HEK293 (cell line): ENCODE measurements around the gene IL18.

ENCODE experiments used
- CTCF ChIA-PET: fragments of 350-600 bp; formaldehyde crosslinking; extraction: SDS; loops from one replicate; lab custom pipeline; 2021; ENCODE audit warnings: antibody characterized with exemption; lab: Yijun Ruan, JAX
- POLR2A ChIA-PET: fragments of 300-600 bp; formaldehyde crosslinking; extraction: SDS; loops from one replicate; lab custom pipeline; 2020; ENCODE audit warnings: antibody characterized with exemption, inconsistent platforms; lab: Yijun Ruan, JAX
- H3K27ac ChIP-seq: fragments of 200-500 bp; sonication (Bioruptor generic); 2 replicates; pipeline ENCODE4 v1.5.1; 2014; ENCODE audit warnings: low read depth, low read length, control low read depth, inconsistent platforms; ENCODE audit errors: extremely low read depth
- H3K36me3 ChIP-seq, 2 experiments: fragments of 200-500 bp in 1 of 2; sonication (Bioruptor generic) in 1 of 2; 1 replicate in 1 of 2; 2 replicates in 1 of 2; pipeline ENCODE4 v1.5.1; 2014 to 2017; ENCODE audit warnings: inconsistent platforms in 2 of 2, low read length in 2 of 2; ENCODE audit not compliant: control insufficient read depth in 2 of 2, insufficient read depth in 1 of 2
- H3K4me1 ChIP-seq: fragments of 200-500 bp; sonication (Bioruptor generic); 2 replicates; pipeline ENCODE4 v1.5.1; 2014; ENCODE audit warnings: mild to moderate bottlenecking, low read length, inconsistent platforms; ENCODE audit not compliant: control insufficient read depth, insufficient read depth
- H3K4me3 ChIP-seq: 2 replicates; pipeline ENCODE4 v1.5.1; 2011; ENCODE audit warnings: low read depth, mild to moderate bottlenecking, control low read depth, low read length, moderate library complexity
- H3K9me3 ChIP-seq: fragments of 200-500 bp; sonication (Bioruptor generic); 2 replicates; pipeline ENCODE4 v1.5.1; 2014; ENCODE audit warnings: low read depth, low read length, inconsistent platforms; ENCODE audit not compliant: control insufficient read depth, insufficient read depth
- KLF9 ChIP-seq: fragments of 450-650 bp; formaldehyde crosslinking; IDR thresholded peaks from 2 replicates; pipeline ENCODE4 v1.5.1; 2016; ENCODE audit warnings: missing biosample characterization, missing genetic modification characterization, low read depth
- PRDM1 ChIP-seq: fragments of 450-650 bp; formaldehyde crosslinking; IDR thresholded peaks from 2 replicates; pipeline ENCODE4; 2016; ENCODE audit warnings: missing biosample characterization, missing genetic modification characterization
- SETDB1 ChIP-seq: IDR thresholded peaks from one replicate; pipeline ENCODE4 v1.6.1; 2017; ENCODE audit warnings: mild to moderate bottlenecking, low read length, moderate library complexity, mixed read lengths; ENCODE audit not compliant: insufficient read length
- SP3 ChIP-seq: fragments of 450-650 bp; formaldehyde crosslinking; IDR thresholded peaks from 2 replicates; pipeline ENCODE4 v1.5.1; 2016; ENCODE audit warnings: missing biosample characterization, missing genetic modification characterization
- ZBTB17 ChIP-seq: fragments of 450-650 bp; formaldehyde crosslinking; IDR thresholded peaks from 2 replicates; pipeline ENCODE4 v1.5.1; 2016; ENCODE audit warnings: missing biosample characterization, missing genetic modification characterization
- ZBTB7A ChIP-seq: fragments of 450-650 bp; formaldehyde crosslinking; IDR thresholded peaks from 2 replicates; pipeline ENCODE4 v1.5.1; 2016; ENCODE audit warnings: low read depth, missing biosample characterization, missing genetic modification characterization
- ZNF133 ChIP-seq: fragments of 450-650 bp; formaldehyde crosslinking; IDR thresholded peaks from 2 replicates; pipeline ENCODE4 v1.5.1; 2016; ENCODE audit warnings: missing biosample characterization, missing genetic modification characterization
- ZNF155 ChIP-seq: fragments of 450-650 bp; formaldehyde crosslinking; IDR thresholded peaks from 2 replicates; pipeline ENCODE4 v1.5.1; 2016; ENCODE audit warnings: missing biosample characterization, missing genetic modification characterization
- ZNF335 ChIP-seq: fragments of 450-650 bp; formaldehyde crosslinking; conservative IDR thresholded peaks from 2 replicates; pipeline ENCODE4 v1.5.1; 2016; ENCODE audit warnings: missing biosample characterization, missing genetic modification characterization
- ZNF366 ChIP-seq: fragments of 450-650 bp; formaldehyde crosslinking; conservative IDR thresholded peaks from 2 replicates; pipeline ENCODE4 v1.5.1; 2016; ENCODE audit warnings: missing biosample characterization, missing genetic modification characterization
- ZNF501 ChIP-seq: fragments of 450-650 bp; formaldehyde crosslinking; IDR thresholded peaks from 2 replicates; pipeline ENCODE4 v1.5.1; 2016; ENCODE audit warnings: missing biosample characterization, missing genetic modification characterization
- ZNF549 ChIP-seq: fragments of 450-650 bp; IDR thresholded peaks from 2 replicates; pipeline ENCODE4 v1.5.1; 2018; ENCODE audit warnings: missing biosample characterization, missing genetic modification characterization, mild to moderate bottlenecking, inconsistent platforms, moderate library complexity
- ZNF654 ChIP-seq: fragments of 450-650 bp; formaldehyde crosslinking; IDR thresholded peaks from 2 replicates; pipeline ENCODE4 v1.5.1; 2016; ENCODE audit warnings: low read depth, missing biosample characterization, missing genetic modification characterization
- TF ChIP-seq, protein P1 (sequence below): fragments of 450-650 bp; IDR thresholded peaks from 2 replicates; pipeline ENCODE4 v1.5.1; 2018; ENCODE audit warnings: missing biosample characterization, missing genetic modification characterization
- TF ChIP-seq, protein P2 (sequence below): fragments of 450-650 bp; formaldehyde crosslinking; IDR thresholded peaks from 2 replicates; pipeline ENCODE4 v1.5.1; 2016; ENCODE audit warnings: missing biosample characterization, missing genetic modification characterization
- TF ChIP-seq, protein P3 (sequence below): fragments of 450-650 bp; formaldehyde crosslinking; IDR thresholded peaks from 2 replicates; pipeline ENCODE4 v1.5.1; 2016; ENCODE audit warnings: missing biosample characterization, missing genetic modification characterization
- TF ChIP-seq, protein P4 (sequence below): fragments of 450-650 bp; formaldehyde crosslinking; IDR thresholded peaks from 2 replicates; pipeline ENCODE4 v1.5.1; 2016; ENCODE audit warnings: missing biosample characterization, missing genetic modification characterization

Gene IL18

DNA sequence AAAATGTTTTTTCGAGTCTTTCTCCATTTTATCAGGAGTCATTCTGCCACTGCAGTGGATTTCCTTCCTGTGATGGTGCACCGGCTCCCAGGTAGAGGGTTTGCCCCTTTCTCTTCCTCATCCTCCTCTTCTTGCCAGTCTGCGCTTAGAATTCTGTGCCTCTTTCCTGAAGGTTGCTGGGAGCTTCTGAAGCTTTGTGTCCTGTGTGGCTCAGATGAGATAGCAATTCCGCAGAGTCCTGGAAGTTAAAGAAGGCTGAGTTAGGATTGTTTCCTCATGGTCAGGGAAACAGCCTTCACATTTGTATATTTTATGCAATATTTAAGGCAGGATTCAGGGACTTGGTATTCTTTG is 11.7 kb upstream of the IL18 start:
- Histone ChIP-seq H3K4me1 (peaks cover 3% of the 10 kb centered on the region; the same call in 1 of the 2 replicates), H3K27ac (no peak overlapping the region), H3K9me3 (no peaks in the 10 kb centered on the region), H3K4me3 (peak overlapping the region; percentile 2), H3K36me3 (no peaks in the 10 kb centered on the region)
- TF ChIP-seq ZBTB17 (tag by site-specific recombination) (peak; percentile 57), ZNF335 (tag by site-specific recombination) (peak; percentile 2), ZBTB7A (tag by site-specific recombination) (no peak)
- TF ChIP-seq, protein P1, sequence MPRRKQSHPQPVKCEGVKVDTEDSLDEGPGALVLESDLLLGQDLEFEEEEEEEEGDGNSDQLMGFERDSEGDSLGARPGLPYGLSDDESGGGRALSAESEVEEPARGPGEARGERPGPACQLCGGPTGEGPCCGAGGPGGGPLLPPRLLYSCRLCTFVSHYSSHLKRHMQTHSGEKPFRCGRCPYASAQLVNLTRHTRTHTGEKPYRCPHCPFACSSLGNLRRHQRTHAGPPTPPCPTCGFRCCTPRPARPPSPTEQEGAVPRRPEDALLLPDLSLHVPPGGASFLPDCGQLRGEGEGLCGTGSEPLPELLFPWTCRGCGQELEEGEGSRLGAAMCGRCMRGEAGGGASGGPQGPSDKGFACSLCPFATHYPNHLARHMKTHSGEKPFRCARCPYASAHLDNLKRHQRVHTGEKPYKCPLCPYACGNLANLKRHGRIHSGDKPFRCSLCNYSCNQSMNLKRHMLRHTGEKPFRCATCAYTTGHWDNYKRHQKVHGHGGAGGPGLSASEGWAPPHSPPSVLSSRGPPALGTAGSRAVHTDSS: peak; percentile 71
- TF ChIP-seq, protein P2, sequence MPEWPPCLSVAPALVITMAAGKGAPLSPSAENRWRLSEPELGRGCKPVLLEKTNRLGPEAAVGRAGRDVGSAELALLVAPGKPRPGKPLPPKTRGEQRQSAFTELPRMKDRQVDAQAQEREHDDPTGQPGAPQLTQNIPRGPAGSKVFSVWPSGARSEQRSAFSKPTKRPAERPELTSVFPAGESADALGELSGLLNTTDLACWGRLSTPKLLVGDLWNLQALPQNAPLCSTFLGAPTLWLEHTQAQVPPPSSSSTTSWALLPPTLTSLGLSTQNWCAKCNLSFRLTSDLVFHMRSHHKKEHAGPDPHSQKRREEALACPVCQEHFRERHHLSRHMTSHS (tag by site-specific recombination): no peak
- POLR2A ChIA-PET: no interaction called here
- CTCF ChIA-PET: interaction anchor here (0.5 to 5.2 kb wide), 18 partner anchors 8 to 1622 kb away, joined by 3 to 64 read pairs (median 4); no protein-coding TSS in a partner anchor

DNA sequence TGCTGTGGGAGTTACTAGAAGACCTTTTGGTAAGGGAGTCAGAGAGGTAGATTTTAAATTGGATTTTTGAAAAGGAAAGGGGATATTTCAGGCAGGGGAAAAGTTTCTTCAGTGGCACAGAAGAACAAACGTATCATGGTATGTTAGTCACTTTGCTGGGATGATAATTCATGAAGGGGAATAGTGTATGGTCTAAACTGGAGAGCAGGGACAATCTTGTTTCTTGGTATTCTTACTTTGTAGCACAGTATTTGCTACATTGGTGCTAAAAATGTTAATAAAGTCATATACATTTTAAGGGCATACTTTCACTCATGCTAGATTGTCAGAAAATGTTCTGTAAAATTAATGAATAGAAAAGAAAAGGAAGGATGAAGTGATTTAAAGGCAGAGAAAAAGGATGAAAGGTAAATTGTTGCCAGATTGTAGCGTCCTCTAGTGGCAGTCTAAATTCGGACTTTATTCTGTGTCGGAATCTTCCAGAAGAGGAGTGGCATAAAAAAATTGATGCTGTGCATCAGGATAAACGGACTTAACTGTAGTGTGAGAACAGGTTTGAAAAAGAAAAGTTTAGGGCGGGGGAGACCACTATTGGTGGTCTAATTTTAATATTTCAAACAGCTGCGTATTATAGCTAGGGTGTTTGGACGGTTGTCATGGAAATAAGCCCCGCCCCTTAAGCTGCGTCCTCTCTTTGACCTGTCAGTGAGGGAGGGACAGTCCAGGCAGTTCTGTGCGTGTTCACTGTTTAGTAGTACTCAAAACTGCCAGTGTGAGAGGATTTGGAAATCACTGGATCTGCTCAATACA is 11.1 kb upstream of the IL18 start, which contains the start of gene BCO2:
Gene BCO2 (plus strand): TSS at position 724 of the 810 bp plus-strand sequence. CDS start 90 bp downstream, outside the sequence.
- H3K4me1 ChIP-seq: peaks cover 3% of the 10 kb centered on the region; the same call in 1 of the 2 replicates
- TF ChIP-seq, protein P3, sequence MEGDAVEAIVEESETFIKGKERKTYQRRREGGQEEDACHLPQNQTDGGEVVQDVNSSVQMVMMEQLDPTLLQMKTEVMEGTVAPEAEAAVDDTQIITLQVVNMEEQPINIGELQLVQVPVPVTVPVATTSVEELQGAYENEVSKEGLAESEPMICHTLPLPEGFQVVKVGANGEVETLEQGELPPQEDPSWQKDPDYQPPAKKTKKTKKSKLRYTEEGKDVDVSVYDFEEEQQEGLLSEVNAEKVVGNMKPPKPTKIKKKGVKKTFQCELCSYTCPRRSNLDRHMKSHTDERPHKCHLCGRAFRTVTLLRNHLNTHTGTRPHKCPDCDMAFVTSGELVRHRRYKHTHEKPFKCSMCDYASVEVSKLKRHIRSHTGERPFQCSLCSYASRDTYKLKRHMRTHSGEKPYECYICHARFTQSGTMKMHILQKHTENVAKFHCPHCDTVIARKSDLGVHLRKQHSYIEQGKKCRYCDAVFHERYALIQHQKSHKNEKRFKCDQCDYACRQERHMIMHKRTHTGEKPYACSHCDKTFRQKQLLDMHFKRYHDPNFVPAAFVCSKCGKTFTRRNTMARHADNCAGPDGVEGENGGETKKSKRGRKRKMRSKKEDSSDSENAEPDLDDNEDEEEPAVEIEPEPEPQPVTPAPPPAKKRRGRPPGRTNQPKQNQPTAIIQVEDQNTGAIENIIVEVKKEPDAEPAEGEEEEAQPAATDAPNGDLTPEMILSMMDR (tag by site-specific recombination): peak; percentile 70
- TF ChIP-seq ZNF654 (tag by site-specific recombination) (peak; percentile 83), ZNF501 (tag by site-specific recombination) (0 out of 2 replicates have a peak, but pooled peaks have one; percentile 35), KLF9 (tag by site-specific recombination) (no peak), SETDB1 (no peak), ZNF549 (tag by site-specific recombination) (no peak), ZNF366 (tag by site-specific recombination) (peak; percentile 43; the same call in 1 of the 2 replicates), ZNF155 (no peak), SP3 (tag by site-specific recombination) (peak; percentile 16; the same call in 1 of the 2 replicates), PRDM1 (tag by site-specific recombination) (0 out of 2 replicates have a peak, but pooled peaks have one; percentile 45), ZNF335 (tag by site-specific recombination) (0 out of 2 replicates have a peak, but pooled peaks have one; percentile 74), ZNF133 (tag by site-specific recombination) (no peak)
- TF ChIP-seq, protein P4, sequence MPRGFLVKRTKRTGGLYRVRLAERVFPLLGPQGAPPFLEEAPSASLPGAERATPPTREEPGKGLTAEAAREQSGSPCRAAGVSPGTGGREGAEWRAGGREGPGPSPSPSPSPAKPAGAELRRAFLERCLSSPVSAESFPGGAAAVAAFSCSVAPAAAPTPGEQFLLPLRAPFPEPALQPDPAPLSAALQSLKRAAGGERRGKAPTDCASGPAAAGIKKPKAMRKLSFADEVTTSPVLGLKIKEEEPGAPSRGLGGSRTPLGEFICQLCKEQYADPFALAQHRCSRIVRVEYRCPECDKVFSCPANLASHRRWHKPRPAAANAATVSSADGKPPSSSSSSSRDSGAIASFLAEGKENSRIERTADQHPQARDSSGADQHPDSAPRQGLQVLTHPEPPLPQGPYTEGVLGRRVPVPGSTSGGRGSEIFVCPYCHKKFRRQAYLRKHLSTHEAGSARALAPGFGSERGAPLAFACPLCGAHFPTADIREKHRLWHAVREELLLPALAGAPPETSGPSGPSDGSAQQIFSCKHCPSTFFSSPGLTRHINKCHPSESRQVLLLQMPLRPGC: 0 out of 2 replicates have a peak, but pooled peaks have one; percentile 60
- POLR2A ChIA-PET: no interaction called here
- peak within 1 kb of the TSS; percentile 2 for H3K4me3 ChIP-seq
- CTCF ChIA-PET: interaction anchor here (0.5 to 5.2 kb wide), 19 partner anchors 9 to 1623 kb away, joined by 3 to 64 read pairs (median 4); no protein-coding TSS in a partner anchor
- H3K36me3 ChIP-seq: no peaks in the 10 kb centered on the region
- H3K27ac ChIP-seq: no peak within 1 kb of the TSS
- no peaks in the 10 kb centered on the region for H3K9me3 ChIP-seq
